Type B pancreatic cell (in vitro differentiated cells): ENCODE measurements around the gene HLA-DRB1. TPM values are rescaled to one million over a fixed set of nuclear protein-coding genes. Genes with fewer than 3 reads are reported as not detected.
"Not testable (repeated sequence)": the region's sequence is repeated elsewhere in the genome, so short reads cannot be mapped to it uniquely, and the experiment has no call there.

Experiments used
- DNase-seq: peaks from one replicate; pipeline ENCODE4 v3.0.0; 2021; ENCODE audit warnings: mixed read lengths; ENCODE audit not compliant: unreplicated experiment; ENCODE audit errors: extremely low spot score
- H3K27ac Mint-ChIP-seq: 2 replicates; pipeline ENCODE4 v1.8.0; 2021; ENCODE audit warnings: mild to moderate bottlenecking, mixed read lengths
- H3K27me3 Mint-ChIP-seq: 2 replicates; pipeline ENCODE4 v1.8.0; 2021; ENCODE audit warnings: mixed read lengths
- H3K36me3 Mint-ChIP-seq: 2 replicates; pipeline ENCODE4 v1.8.0; 2021; ENCODE audit warnings: mixed read lengths
- H3K4me1 Mint-ChIP-seq: one replicate; pipeline ENCODE4 v1.8.0; 2021; ENCODE audit warnings: mixed read lengths; ENCODE audit not compliant: unreplicated experiment
- H3K4me3 Mint-ChIP-seq: 2 replicates; pipeline ENCODE4 v1.8.0; 2021; ENCODE audit warnings: mild to moderate bottlenecking, mixed read lengths
- H3K9me3 Mint-ChIP-seq: 2 replicates; pipeline ENCODE4 v1.8.0; 2021; ENCODE audit warnings: mixed read lengths
- CTCF ChIP-seq: fragments of 200-600 bp; sonication (generic); conservative IDR thresholded peaks from 2 replicates; pipeline ENCODE4 v1.5.0; 2021; ENCODE audit warnings: antibody characterized with exemption, mild to moderate bottlenecking
- total RNA-seq: library from RNA; stranded (reverse); gene quantifications from 2 replicates; pipeline ENCODE4 v1.2.1, GENCODE V29; 2021; ENCODE audit warnings: low replicate concordance

Gene HLA-DRB1
- total RNA-seq, 1 donor from 2014 or later = 24.3 TPM

GRCh38 chr6:32603222-32603621 is 13.6 kb upstream of the HLA-DRB1 start:
- Mint-ChIP-seq H3K4me1 (no peaks in the 10 kb centered on the region), H3K4me3 (no peak overlapping the region), H3K9me3 (no peaks in the 10 kb centered on the region), H3K27ac (no peak overlapping the region), H3K27me3 (peaks cover 3% of the 10 kb centered on the region), H3K36me3 (no peaks in the 10 kb centered on the region)
- no peak for TF ChIP-seq CTCF
- no peak for DNase-seq

GRCh38 chr6:32602383-32602782 is 12.7 kb upstream of the HLA-DRB1 start:
- H3K4me1 Mint-ChIP-seq = no peaks in the 10 kb centered on the region
- no peak overlapping the region for H3K27ac Mint-ChIP-seq
- H3K9me3 Mint-ChIP-seq = no peaks in the 10 kb centered on the region
- no peak overlapping the region for H3K4me3 Mint-ChIP-seq
- no peaks in the 10 kb centered on the region for H3K36me3 Mint-ChIP-seq
- TF ChIP-seq CTCF = no peak
- no peaks in the 10 kb centered on the region for H3K27me3 Mint-ChIP-seq
- no peak for DNase-seq

GRCh38 chr6:32597024-32597423 is 7.4 kb upstream of the HLA-DRB1 start:
- Mint-ChIP-seq H3K4me3 (no peak overlapping the region), H3K36me3 (no peaks in the 10 kb centered on the region), H3K9me3 (no peaks in the 10 kb centered on the region), H3K4me1 (no peaks in the 10 kb centered on the region), H3K27ac (no peak overlapping the region), H3K27me3 (no peaks in the 10 kb centered on the region)
- no peak for DNase-seq
- no peak for TF ChIP-seq CTCF

GRCh38 chr6:32590713-32591112 is 1.1 kb upstream of the HLA-DRB1 start:
- H3K27ac Mint-ChIP-seq, H3K4me3 Mint-ChIP-seq, H3K9me3 Mint-ChIP-seq, H3K36me3 Mint-ChIP-seq, DNase-seq, H3K4me1 Mint-ChIP-seq: not testable (repeated sequence)
- H3K27me3 Mint-ChIP-seq = peaks cover 21% of the 10 kb centered on the region

GRCh38 chr6:32588156-32588555 is 1.5 kb downstream of the HLA-DRB1 start:
- Mint-ChIP-seq H3K4me3 (no peak overlapping the region), H3K4me1 (peaks cover 7% of the 10 kb centered on the region), H3K27ac (no peak overlapping the region), H3K36me3 (no peaks in the 10 kb centered on the region), H3K9me3 (peaks cover 4% of the 10 kb centered on the region), H3K27me3 (peaks cover 44% of the 10 kb centered on the region)
- DNase-seq = no peak
- no peak for TF ChIP-seq CTCF

- peaks cover 44% of the 10 kb centered on the region for H3K27me3 Mint-ChIP-seq
- peaks cover 7% of the 10 kb centered on the region for H3K4me1 Mint-ChIP-seq
- no peak for DNase-seq
- peaks cover 6% of the 10 kb centered on the region for H3K36me3 Mint-ChIP-seq
- peak overlapping the region; percentile 93 for H3K4me3 Mint-ChIP-seq
- TF ChIP-seq CTCF = no peak
- peak overlapping the region; percentile 93 for H3K27ac Mint-ChIP-seq
- no peaks in the 10 kb centered on the region for H3K9me3 Mint-ChIP-seq
Measured at GRCh38 chr6:32583527-32583898, 6.1 kb downstream of the HLA-DRB1 start.
